ENCODE results near the gene SLC22A9.
"Not testable (repeated sequence)": the region's sequence is repeated elsewhere in the genome, so short reads cannot be mapped to it uniquely, and the experiment has no call there.

SLC22A9 gene

DNA sequence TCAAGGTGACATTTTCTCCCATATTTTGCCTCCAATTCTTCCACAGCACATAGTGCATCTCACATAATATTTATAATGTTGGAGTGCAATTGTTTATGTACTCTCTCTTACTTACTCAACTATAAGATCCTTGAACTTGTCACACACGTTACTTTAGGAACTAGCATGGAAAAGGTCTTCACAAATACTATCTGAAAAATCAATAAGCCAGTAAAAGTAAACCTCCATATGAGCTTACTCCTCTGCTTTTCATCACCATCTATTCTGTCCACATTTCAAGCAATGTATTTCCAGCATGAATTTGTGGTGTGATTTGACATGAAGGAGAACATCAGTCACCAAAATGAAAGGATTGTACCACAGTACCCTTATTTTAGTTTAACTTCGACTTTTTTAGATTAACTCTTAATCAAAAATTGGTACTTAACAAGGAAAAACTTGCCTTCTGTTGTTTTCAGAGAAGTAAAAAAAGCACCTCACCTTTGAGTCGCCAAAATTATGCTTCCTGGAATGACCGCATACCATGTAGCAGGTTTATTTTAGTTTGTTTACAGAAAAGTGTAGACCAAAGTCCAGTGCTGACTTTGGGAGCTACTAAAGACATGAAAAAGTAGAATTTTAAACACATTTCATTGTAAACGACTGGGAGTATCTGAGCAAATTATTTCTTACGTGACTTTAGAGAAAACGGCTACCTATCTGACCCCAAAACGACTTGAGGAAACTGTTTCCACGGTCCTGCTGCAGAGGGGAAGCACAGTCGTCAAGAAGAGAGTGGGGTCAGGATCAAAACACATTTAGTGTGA is at the start of gene SLC22A9:
SLC22A9 (plus strand) TSS at position 621 of the 806 bp plus-strand sequence. CDS start 272 bp downstream, outside the sequence.
- DNase-seq = no peak

DNA sequence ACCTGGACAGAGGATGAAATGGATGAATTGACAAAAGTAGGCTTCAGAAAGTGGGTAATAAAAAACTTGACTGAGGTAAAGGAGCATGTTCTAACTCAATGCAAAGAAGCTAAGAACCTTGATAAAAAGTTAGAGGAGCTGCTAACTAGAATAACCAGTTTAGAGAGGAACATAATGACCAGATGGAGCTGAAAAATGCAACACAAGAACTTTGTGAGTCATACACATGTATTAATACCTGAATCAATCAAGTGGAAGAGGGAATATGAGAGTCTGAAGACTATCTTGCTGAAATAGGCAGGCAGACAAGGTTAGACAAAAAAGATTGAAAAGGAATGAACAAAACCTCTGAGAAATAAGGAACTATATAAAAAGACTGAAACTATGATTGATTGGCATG is 47.9 kb upstream of the SLC22A9 start:
- no peak for DNase-seq

DNA sequence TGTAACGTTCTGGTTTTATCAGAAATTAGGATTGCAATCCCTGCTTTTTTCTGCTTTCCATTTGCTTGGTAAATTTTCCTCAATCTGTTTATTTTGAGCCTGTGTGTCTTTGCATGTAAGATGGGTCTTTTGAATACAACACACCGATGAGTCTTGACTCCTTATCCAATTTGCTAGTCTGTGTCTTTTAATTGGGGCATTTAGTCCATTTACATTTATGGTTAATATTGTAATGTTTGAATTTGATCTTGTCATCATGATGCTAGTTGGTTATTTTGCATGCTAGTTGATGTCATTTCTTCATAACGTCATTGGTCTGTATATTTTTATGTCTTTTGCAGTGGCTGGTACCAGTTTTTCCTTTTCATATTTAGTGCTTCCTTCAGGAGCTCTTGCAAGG is 34.5 kb upstream of the SLC22A9 start:
- not testable (repeated sequence) for DNase-seq

DNA sequence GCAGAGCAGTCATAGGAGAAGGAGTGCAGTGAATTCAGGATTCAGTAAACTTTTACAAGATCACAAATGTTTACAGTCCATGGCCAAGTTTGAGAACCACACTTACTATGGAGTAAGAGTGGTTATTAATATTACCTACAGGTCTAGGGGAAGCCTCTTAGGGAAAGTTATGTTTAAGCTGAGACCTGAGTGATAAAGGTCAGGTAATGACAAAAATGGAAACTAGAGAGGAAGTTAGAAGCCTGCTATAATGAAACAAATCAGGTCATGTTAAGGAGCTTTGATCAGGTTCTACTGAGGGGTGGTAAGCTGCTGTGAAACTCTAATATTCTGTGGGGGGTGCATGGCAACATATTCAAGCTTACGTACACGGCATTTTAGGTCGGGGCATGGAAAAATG is 32.5 kb upstream of the SLC22A9 start:
- DNase-seq = no peak

DNA sequence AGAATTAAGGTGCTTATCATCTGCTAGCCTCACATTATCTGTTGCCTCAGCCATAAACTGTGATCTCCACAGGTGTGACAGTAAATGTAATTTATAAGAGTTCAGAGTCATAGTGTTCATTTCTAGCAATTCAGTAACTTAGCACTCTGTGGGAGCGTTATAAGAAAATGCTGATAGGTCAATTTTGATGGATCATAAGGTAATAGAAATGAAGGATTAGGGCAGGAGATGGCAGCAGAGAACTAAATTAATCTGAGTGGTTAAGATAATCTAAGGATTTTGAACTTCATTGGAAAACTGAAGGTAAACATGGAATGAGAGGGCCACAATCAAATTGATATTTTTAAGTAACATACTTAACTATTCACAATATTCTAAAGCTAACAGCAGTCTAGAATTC is 26.5 kb upstream of the SLC22A9 start:
- no peak for DNase-seq

DNA sequence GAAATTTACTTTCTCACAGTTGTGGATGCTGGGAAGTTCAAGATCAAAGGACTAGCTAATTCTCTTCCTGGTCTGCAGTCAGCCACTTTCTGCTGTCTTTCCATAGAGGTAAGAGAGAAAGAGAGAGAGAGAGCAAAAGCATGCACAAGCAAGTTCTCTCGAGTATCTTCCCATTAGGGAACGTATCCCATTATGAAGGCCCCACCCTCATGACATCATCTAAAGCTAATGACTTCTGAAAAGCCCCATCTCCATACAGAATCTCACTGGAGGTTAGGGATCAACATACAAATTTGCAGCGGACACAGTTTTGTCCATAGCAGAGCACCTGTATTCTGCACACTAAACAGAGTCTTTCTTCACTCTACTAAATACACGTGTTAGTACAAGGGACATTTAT is 17.4 kb upstream of the SLC22A9 start:
- DNase-seq = no peak

DNA sequence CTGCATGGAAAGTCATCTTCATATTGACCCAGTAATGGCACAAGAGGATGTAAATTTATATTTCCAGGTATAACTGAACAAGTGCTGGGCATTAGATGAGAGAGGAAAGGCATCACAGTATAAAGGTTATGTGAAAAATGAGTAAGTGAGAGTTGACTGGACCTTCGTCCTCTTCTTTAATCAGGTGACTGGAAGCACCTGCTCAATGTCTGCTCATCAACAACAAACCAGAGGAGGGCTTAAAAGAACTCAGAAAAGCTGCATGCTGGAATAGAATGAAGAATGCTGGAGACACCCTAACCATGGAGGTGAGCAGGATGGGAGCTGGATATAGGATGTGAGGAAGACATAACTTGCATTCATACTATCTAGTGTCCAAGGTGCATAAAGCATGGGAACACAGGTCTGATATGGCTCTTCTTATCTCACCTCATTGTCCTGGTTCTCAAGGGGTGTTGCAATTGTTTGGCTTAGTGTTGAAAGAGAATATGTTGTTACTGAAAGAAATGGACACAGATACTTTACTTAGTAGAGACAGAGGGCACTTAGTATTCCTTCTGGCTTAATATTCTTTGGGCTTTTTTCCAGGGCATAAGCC is 7.3 kb upstream of the SLC22A9 start:
- DNase-seq = no peak

DNA sequence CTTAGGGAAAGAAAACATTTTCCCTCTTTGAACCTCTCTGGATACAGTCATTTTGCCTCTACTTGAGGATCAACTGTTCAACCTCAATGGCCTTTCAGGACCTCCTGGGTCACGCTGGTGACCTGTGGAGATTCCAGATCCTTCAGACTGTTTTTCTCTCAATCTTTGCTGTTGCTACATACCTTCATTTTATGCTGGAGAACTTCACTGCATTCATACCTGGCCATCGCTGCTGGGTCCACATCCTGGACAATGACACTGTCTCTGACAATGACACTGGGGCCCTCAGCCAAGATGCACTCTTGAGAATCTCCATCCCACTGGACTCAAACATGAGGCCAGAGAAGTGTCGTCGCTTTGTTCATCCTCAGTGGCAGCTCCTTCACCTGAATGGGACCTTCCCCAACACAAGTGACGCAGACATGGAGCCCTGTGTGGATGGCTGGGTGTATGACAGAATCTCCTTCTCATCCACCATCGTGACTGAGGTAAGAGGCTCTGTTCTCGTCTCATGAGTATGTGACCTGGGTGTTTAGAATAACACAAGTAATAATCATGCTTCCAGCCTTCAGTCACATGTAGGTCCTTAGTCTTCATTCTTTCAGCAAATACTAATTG is 495 bp downstream of the SLC22A9 start:
- no peak for DNase-seq

DNA sequence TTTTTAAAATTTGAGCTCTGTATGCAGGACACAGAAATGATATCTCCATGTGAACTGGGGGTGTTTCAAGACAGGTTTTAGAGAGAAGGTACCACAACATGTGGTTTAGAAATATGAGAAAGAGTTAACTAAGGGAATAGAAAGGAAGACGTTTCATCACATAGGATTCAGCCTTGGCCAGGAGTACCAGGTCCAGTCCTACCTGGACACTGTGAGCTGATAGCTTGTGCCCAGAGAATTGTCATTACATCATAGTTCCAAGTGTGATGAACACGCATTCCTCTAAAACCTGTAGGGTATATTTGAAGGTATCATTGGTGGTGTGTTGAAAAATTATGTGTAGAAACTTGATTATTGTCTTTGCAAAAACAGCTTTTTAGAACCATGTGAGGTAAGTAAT is 1.8 kb downstream of the SLC22A9 start:
- DNase-seq = no peak

DNA sequence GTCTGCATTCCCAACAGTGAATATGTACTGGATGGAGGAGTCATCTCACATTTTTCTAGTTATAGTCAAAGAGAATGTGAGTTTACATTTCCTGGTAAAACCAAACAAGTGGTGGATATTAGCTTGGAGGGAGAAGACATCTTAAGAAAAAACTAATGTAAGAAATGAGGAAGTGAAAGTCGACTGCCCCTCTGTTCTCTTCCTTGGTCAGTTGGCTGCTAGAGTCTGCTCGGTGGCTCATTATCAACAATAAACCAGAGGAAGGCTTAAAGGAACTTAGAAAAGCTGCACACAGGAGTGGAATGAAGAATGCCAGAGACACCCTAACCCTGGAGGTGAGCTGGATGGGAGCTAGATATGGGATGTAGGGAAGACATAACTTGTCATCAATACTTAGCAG is 5.8 kb downstream of the SLC22A9 start:
- DNase-seq = no peak

DNA sequence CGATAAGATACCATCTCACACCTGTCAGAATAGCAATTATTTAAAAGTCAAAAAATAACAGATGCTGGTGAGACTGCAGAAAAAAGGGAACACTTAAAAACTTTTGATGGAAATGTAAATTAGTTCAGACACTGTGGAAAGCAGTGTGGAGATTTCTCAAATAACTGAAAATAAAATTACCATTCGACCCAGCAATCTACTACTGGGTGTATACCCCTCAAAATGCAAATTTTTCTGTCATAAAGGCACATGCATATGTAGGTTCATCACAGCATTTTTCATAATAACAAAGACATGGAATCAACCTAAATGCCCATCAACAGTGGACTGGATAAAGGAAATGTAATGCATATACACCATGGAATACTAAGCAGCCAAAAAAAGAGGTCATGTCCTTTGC is 10.5 kb downstream of the SLC22A9 start:
- no peak for DNase-seq

DNA sequence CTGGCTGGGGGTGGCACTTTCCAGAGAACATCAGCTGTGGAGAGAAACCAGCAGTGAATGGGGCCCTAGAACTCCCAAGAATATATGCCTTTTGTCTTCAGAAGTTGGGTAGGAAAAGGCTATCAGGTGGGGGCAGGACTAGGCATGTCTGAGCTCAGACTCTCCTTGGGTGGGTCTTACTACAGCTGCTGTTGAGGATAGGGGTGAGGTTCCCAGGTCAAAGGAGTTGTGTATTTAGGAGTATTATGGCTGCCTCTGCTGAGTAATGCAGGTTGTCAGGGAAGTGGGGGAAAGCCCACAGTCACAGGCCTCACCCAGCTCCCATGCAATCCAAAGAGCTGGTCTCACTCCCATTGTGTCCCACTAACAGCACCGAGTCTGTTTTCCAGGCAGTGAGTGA is 26.1 kb downstream of the SLC22A9 start:
- DNase-seq = no peak

DNA sequence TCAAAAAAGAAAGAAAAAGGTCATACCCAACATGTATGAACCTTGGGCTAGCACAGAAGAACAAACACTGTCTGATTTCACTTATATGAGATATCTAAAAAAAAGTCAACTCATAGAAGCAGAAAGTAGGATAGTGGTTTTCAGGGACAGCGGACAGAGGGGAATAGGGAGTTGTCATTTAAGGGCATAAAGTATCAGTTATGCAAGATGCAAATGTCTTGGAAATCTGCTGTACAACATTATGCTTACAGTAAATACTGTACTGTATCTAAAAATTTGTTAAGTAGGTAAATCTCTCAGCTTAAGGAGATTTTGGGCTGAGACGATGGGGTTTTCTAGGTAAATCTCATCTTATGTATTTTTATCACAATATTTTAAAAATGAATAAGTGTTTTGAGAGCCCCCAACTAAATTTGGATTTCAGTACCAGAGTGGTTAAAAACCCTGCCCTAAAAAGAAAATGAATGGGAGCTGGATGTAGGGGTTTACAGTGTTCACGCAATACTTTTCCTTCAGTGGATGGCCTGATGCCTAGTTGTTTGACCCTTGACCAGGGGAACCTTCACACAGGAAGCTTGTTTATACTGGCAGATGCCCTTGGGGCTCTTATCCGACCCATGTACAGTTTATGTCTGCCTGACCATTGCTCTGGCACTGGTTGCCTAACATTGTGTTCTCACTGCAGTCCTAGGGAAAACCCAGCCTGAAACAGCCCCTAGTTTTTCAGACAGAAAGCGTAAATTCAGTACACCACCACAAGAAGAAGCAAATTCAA is 34.8 kb downstream of the SLC22A9 start:
- DNase-seq = no peak

DNA sequence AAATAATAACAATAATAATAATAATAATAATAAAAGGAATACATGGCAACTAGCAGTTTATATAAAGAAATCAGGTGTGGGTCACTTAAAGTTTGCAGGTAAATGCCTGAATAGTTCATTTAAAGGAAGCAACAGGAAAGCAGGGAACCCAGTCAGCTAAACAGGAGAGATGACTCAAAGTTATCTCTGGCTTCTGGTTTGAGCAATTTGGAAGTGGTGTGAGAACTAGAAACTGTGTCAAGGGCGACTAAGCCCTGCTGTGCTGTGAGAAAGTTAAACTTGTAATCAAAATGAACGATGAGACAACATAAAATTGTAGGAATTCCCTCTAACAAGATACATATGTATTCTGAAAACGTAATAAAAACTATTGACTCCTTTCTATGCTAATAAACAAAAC is 35.5 kb downstream of the SLC22A9 start:
- DNase-seq = no peak

DNA sequence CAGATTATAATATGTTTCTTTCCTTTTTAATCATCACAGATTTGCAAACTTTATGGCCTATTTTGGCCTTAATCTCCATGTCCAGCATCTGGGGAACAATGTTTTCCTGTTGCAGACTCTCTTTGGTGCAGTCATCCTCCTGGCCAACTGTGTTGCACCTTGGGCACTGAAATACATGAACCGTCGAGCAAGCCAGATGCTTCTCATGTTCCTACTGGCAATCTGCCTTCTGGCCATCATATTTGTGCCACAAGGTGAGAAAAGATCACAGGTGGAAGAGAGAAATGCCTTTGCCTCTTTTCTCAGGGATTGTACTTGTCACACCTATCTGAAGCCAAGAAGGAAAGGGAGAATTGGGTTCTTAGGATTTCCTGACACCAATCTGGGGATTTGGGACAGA is 36.9 kb downstream of the SLC22A9 start:
- no peak for DNase-seq

DNA sequence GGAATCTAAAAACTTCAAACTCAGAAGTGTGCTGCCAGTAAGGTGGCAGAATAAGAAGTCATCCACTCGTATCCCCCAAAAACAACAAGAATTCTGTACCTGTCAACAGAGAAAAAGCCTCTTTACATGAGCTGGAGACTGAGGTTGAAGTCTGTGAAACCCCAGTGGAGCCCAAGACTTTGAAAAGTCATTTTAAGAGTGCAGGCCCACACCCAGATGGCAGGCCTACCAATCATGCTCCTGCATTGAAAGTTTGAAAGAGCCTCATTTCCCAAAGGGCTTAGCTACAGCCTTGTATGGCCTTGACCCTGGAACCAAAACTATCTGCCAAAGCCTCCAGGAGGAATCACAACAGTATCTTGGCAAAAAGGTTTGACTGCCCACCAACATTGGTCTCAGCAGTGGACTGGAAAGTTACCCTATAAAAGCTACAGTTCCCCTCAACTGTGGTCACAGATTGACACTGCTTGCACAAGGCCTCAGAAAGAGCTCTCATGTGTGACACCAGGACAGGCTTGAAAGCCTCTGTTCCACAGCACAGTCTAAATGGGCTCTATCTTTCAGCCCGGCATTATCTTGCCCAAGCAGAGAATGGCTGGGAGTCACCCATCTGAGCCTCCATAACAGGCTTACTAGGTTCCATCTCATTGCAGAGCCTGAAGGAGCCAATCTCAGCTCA is 47.7 kb downstream of the SLC22A9 start:
- no peak for DNase-seq

DNA sequence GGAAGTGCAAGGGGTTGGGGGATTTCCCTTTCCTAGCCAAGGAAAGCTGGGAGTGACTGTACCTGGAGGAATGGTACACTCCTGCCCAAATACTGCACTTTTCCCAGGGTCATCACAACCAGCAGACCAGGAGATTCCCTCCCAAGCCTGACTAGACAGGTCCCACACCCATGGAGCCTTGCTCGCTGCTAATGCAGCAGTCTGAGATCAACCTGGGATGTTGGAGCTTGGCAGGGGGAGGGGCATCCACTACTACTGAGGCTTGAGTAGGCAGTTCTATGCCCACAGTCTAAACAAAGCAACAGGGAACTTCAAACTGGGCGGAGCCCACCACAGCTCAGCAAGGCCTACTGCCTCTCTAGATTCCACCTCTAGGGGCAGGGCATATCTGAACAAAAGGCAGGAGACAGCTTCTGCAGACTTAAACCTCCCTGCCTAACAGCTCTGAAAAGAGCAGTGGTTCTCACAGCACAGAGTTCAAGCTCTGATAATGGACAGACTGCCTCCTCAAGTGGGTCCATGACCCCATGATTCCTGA is 58.5 kb downstream of the SLC22A9 start:
- DNase-seq = no peak

DNA sequence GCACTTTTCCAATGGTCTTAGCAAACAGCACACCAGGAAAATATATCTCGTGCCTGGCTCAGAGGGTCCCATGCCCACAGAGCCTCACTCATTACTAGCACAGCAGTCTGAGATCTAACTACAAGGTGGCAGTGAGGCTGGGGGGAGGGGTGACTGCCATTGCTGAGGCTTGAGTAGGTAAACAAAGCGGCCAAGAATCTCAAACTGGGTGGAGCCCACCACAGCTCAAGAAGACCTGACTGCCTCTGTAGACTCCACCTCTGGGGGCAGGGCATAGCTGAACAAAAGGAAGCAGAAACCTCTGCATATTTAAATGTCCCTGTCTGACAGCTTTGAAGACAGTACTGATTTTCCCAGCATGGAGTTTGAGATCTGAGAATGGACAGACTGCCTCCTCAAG is 61.1 kb downstream of the SLC22A9 start:
- not testable (repeated sequence) for DNase-seq

DNA sequence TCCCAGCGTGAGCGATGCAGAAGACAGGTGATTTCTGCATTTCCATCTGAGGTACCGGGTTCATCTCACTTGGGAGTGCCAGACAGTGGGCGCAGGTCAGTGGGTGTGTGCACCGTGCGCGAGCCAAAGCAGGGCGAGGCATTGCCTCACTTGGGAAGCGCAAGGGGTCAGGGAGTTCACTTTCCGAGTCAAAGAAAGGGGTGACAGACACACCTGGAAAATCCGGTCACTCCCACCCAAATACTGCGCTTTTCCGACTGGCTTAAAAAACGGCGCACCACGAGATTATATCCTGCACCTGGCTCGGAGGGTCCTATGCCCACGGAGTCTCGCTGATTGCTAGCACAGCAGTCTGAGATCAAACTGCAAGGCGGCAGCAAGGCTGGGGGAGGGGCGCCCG is 65.8 kb downstream of the SLC22A9 start:
- not testable (repeated sequence) for DNase-seq

DNA sequence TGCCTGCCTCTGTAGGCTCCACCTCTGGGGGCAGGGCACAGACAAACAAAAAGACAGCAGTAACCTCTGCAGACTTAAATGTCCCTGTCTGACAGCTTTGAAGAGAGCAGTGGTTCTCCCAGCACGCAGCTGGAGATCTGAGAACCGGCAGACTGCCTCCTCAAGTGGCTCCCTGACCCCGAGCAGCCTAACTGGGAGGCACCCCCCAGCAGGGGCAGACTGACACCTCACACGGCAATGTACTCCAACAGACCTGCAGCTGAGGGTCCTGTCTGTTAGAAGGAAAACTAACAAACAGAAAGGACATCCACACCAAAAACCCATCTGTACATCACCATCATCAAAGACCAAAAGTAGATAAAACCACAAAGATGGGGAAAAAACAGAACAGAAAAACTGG is 66.2 kb downstream of the SLC22A9 start:
- DNase-seq = not testable (repeated sequence)

DNA sequence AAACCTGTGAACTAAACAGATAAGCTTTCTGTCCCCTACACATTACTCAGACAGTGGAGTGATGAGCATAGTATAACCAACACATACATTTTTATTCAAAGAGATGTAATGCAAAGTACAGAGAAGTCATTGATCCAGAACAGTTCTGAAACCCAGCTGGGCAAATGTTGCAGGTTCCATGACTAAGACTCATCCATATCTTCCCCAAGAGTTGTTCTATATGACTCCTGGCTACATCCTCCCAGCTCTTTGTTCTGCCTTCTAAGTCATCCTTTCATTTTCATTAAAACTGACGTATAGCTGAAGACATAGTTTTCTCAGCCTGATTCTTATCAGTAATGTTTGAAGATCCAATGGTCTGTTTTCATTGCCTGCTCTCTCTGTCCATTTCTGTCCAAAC is 74.1 kb downstream of the SLC22A9 start:
- DNase-seq = no peak

DNA sequence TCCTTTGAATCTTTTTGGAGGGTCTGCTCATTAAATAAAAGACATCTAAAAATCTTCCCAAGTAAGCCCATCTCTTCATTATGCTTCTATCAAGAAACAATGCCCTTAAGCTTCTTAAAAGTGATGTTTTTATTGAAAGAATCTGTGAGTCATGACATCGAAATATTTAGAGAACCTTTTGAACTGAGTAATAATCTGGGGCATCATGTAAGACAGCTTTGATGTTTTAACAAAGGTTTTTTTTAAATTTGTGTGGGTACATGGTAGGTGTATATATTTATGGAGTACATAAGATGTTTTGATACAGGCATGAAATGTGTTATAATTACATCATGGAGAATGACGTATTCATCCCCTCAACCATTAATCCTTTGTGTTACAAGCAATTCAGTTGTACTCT is 74.6 kb downstream of the SLC22A9 start:
- DNase-seq = no peak

DNA sequence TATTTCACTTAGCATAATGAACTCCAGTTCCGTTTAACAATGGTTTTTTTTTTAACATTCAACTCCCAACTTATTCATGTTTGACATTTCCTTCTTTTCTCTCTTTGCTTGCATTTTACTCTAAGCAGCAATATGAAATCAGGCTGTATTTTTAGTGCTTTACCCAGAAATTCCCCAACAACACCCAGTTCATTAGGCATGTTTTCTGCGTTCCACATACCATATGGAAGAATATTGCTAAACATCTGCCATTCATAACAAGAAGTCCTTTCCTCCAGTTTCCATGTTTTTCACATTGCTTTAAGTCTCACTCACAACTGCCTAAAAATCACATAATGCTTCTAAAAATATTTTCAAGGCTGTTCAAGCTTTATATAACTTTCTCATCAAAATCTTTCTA is 75.5 kb downstream of the SLC22A9 start:
- no peak for DNase-seq

All from CD4-positive, alpha-beta T cell treated with Interleukin-17A for 1 hour (primary cell).